Measurements from ENCODE around the gene CAND1. TPM values are rescaled to one million over a fixed set of nuclear protein-coding genes. Genes with fewer than 3 reads are reported as not detected.

The CAND1 gene
- total RNA-seq, 1 donor = 158 TPM

DNA sequence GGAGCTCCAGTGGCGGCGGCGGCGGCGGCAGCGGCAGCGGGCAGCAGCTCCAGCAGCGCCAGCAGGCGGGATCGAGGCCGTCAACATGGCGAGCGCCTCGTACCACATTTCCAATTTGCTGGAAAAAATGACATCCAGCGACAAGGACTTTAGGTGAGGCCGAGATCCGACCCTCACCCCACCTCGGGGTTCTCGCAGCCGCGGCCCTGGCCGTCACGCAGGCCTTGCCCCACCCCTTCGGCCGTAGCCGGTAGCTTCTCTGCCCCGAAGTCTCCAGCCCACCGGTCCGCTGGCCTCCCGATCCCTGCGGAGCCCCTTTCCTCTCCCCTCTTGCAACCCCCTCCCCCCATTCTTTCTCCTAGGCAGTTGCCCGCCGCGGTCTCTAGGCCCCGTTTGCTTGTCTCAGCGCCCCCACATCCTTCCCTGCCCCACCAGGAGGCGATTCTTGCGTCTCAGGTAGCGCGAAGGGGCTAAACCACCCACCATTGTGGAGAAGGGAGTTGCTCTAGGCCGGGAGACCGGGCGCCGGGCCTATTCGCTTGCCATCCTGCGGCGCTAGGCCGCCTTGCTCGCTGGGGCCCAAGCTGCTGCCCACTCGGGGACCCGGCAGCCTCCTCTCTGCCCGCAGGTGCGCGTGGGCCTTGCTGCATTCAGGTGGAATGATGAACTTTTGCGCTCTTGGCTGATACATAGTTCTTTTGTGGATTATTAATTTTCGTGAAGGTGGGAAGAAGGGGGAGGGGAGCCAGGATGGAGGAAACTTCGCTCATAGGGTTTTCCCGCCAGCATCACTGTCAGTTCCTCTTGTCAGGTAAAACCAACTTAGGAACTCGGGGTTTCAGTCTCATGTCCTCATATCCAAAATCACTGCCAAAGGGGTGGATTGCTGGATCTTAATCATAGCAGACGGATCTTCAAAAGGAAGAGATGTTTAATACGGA lies 745 bp downstream of the CAND1 start:
- peak; percentile 44 for DNase-seq (ENCODE audit: low read depth)
- peak overlapping the region; percentile 90 for H3K4me3 ChIP-seq (ENCODE audit: low read depth, low read length)
- TF ChIP-seq, protein P1, sequence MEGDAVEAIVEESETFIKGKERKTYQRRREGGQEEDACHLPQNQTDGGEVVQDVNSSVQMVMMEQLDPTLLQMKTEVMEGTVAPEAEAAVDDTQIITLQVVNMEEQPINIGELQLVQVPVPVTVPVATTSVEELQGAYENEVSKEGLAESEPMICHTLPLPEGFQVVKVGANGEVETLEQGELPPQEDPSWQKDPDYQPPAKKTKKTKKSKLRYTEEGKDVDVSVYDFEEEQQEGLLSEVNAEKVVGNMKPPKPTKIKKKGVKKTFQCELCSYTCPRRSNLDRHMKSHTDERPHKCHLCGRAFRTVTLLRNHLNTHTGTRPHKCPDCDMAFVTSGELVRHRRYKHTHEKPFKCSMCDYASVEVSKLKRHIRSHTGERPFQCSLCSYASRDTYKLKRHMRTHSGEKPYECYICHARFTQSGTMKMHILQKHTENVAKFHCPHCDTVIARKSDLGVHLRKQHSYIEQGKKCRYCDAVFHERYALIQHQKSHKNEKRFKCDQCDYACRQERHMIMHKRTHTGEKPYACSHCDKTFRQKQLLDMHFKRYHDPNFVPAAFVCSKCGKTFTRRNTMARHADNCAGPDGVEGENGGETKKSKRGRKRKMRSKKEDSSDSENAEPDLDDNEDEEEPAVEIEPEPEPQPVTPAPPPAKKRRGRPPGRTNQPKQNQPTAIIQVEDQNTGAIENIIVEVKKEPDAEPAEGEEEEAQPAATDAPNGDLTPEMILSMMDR (IDR thresholded peaks at IDR 0.05; ENCODE audit: insufficient read depth, low read depth, low read length) = no peak

DNA sequence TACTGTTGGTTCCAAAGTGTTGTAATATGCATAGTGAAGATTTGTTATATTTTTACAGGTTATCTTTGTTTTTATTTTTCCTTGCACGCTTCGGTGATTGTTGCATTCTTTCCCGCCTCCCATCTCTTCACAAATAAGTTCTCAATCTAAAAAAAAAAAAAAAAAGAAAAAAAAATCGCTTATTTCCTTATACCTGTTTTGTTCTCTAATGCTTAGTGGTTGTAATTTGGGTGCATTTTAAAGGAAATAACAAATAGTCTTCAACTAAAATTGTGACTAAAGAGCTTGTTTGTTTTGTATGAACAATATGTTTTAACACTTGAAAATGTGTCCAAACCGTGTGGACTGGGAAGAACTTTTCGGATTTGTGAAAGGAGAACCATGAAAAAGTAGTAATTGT lies 1.5 kb downstream of the CAND1 start:
- TF ChIP-seq, protein P1 (IDR thresholded peaks at IDR 0.05; ENCODE audit: insufficient read depth, low read depth, low read length) = no peak
- DNase-seq (ENCODE audit: low read depth) = no peak
- H3K4me3 ChIP-seq (ENCODE audit: low read depth, low read length) = peak overlapping the region; percentile 90

DNA sequence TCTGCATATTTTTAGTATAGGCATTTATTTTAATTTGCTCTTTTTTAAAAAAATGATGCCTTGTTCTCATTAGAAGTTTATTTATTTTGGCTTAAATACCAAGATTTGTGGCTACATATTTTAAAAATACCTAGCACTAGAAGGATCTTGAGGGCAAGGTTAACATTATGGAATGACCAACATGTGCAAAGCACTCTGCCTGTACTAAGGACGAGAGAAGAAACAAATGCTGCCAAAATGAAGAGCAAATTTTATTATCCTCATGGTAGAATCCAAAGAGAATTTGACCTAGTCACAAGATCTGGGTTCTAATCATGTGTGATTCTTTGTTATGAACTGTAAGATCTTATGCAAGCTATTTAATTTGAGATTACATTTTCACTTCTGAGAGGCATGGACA lies 2.8 kb downstream of the CAND1 start:
- TF ChIP-seq, protein P1 (IDR thresholded peaks at IDR 0.05; ENCODE audit: insufficient read depth, low read depth, low read length) = no peak
- peak; percentile 52 for DNase-seq (ENCODE audit: low read depth)
- H3K4me3 ChIP-seq (ENCODE audit: low read depth, low read length) = peak overlapping the region; percentile 90

DNA sequence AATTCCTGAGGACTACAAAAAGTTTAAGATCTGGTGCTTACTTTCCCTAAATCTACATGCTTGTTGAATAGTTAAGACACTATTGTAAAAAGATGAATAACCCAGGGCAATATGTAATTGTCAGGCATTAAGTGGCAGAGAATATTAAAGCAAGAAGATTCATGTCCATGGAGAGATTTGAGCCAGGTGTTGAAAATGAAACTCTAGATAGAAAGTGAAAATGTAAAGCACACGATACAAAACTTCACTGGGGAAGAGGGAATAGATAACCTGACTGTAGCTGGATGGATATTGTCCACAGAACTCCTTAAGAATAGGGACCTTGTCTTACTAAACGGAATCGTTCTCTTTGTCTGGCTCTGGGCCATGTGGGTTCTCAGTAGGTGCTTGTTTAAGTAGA lies 5.0 kb downstream of the CAND1 start:
- TF ChIP-seq, protein P1 (IDR thresholded peaks at IDR 0.05; ENCODE audit: insufficient read depth, low read depth, low read length) = no peak
- no peak for DNase-seq (ENCODE audit: low read depth)
- no peak overlapping the region for H3K4me3 ChIP-seq (ENCODE audit: low read depth, low read length)

DNA sequence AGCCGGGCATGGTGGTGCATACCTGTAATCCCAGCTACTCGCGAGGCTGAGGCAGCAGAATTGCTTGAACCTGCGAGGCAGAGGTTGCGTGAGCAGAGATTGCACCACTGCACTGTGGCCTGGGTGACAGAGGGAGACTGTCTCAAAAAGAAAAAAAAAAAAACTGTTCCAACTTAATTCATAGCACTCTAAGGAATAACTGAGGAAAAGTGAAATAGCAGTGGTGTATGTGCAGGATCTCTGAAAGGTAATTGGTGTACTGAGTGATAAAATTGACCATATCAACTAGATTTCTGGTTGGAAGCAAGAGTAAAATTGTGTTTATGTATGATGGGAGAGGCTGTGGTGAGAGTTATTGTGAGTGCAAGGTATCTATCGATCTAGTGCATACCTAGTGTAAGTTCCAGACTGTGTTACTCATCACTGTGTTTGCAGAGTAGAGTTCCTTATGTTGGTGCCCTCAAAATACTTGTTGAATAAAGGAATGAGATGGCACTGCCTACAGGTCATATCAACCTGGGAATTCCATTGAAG lies 6.3 kb downstream of the CAND1 start:
- no peak for DNase-seq (ENCODE audit: low read depth)
- TF ChIP-seq, protein P1 (IDR thresholded peaks at IDR 0.05; ENCODE audit: insufficient read depth, low read depth, low read length) = no peak
- H3K4me3 ChIP-seq (ENCODE audit: low read depth, low read length) = no peak overlapping the region

DNA sequence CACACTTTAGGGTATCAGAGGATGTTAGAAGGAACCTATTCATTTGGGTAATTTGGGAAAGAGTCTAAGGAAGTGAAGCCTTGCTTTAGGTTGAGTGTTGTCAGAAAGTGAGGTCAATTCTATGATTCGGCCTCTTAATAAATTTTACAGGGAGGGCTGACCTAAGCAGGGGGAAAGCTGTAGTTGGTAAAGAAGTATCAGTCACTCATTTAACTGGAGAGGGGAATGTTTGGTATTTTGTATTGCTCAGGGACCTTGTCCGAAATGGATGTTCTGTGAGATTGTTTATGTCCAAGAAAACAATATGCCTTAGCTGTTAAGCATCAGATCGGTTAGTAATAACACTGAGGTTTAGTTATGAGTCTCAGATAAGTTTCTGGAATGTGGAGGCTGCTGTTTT lies 7.3 kb downstream of the CAND1 start:
- no peak overlapping the region for H3K4me3 ChIP-seq (ENCODE audit: low read depth, low read length)
- TF ChIP-seq, protein P1 (IDR thresholded peaks at IDR 0.05; ENCODE audit: insufficient read depth, low read depth, low read length) = no peak
- DNase-seq (ENCODE audit: low read depth) = peak; percentile 51
